HCT116 (cell line): ENCODE measurements around the gene ADGRB2.

Experiments used
- CEBPB ChIP-seq: IDR thresholded peaks from 2 replicates; pipeline ENCODE4 v1.6.1; 2012; ENCODE audit warnings: low read depth
- CTCF ChIP-seq, 3 experiments: fragments of 200-600 bp in 1 of 3; sonication (generic) in 1 of 3; IDR thresholded peaks in 2 of 3; conservative IDR thresholded peaks in 1 of 3; 2 replicates each; pipeline ENCODE4 v1.5.1; 2012 to 2017; ENCODE audit warnings: low read depth in 2 of 3, low read length in 2 of 3, antibody characterized with exemption in 1 of 3, borderline replicate concordance in 1 of 3, control low read depth in 1 of 3, mild to moderate bottlenecking in 1 of 3, mixed read lengths in 1 of 3, mixed run types in 1 of 3, moderate library complexity in 1 of 3; ENCODE audit not compliant: insufficient read depth in 1 of 3
- ELF1 ChIP-seq: IDR thresholded peaks from 2 replicates; pipeline ENCODE4 v1.6.1; 2012; ENCODE audit warnings: low read depth, borderline replicate concordance
- EZH2phosphoT487 ChIP-seq: fragments of 200-600 bp; IDR thresholded peaks from 2 replicates; pipeline ENCODE4 v1.6.1; 2018; ENCODE audit warnings: antibody characterized with exemption, borderline replicate concordance
- FOSL1 ChIP-seq: IDR thresholded peaks from 2 replicates; pipeline ENCODE4 v1.6.1; 2012; ENCODE audit warnings: low read depth
- JUND ChIP-seq: IDR thresholded peaks from 2 replicates; pipeline ENCODE4 v1.6.1; 2012
- POLR2A ChIP-seq: IDR thresholded peaks from 2 replicates; pipeline ENCODE4 v1.7.0; 2011; ENCODE audit warnings: borderline replicate concordance; ENCODE audit not compliant: insufficient read depth, insufficient read length; ENCODE audit errors: extremely low read depth
- POLR2AphosphoS5 ChIP-seq: IDR thresholded peaks from 2 replicates; pipeline ENCODE4 v1.6.1; 2011; ENCODE audit warnings: mild to moderate bottlenecking, low read depth, low read length, moderate library complexity
- REST ChIP-seq: IDR thresholded peaks from 2 replicates; pipeline ENCODE4 v1.6.1; 2012; ENCODE audit warnings: low read depth
- SIN3A ChIP-seq: IDR thresholded peaks from 2 replicates; pipeline ENCODE4 v1.6.1; 2012; ENCODE audit warnings: low read depth
- YY1 ChIP-seq: IDR thresholded peaks from 2 replicates; pipeline ENCODE4 v1.6.1; 2011; ENCODE audit warnings: low read length, low read depth, moderate library complexity, mild to moderate bottlenecking; ENCODE audit not compliant: insufficient replicate concordance; ENCODE audit errors: extremely low read depth
- ZBTB33 ChIP-seq: IDR thresholded peaks from 2 replicates; pipeline ENCODE4 v1.6.1; 2011; ENCODE audit warnings: mild to moderate bottlenecking, low read length, moderate library complexity; ENCODE audit not compliant: insufficient replicate concordance; ENCODE audit errors: extremely low read depth

GRCh38 chr1:31694964-31695313, 69.2 kb downstream of the ADGRB2 start:
- TF ChIP-seq CTCF (IDR thresholded peaks at IDR 0.05 in 2 of 3, conservative IDR thresholded peaks at IDR 0.05 in 1 of 3; ENCODE audit: borderline replicate concordance in 1 of 3, insufficient read depth in 1 of 3, low read depth in 2 of 3, low read length in 2 of 3), result no peak
- no peak for TF ChIP-seq REST
- no peak for TF ChIP-seq EZH2phosphoT487
- TF ChIP-seq YY1, result no peak
- TF ChIP-seq SIN3A, result no peak
- no peak for TF ChIP-seq JUND
- no peak for TF ChIP-seq FOSL1
- no peak for TF ChIP-seq POLR2AphosphoS5
- no peak for TF ChIP-seq POLR2A
- no peak for TF ChIP-seq ZBTB33
- no peak for TF ChIP-seq CEBPB
- TF ChIP-seq ELF1, result no peak
